Heart left ventricle (tissue), 13 donors: ENCODE measurements around the gene FYCO1.

Experiments used
- POLR2A ChIP-seq, 2 donors: fragments of 450-650 bp; IDR thresholded peaks; one replicate each; pipeline ENCODE4 v1.6.1; 2017; ENCODE audit warnings: antibody characterized with exemption in 2 of 2, mild to moderate bottlenecking in 2 of 2, moderate library complexity in 2 of 2
- TF ChIP-seq, protein P1 (sequence below), 12 donors: fragments of 200-600 bp; sonication (generic) in 4 of 12; IDR thresholded peaks; one replicate each; pipeline versions ENCODE4 v1.5.0 to v1.8.0; 2018 to 2022; ENCODE audit warnings: antibody characterized with exemption in 12 of 12, mild to moderate bottlenecking in 5 of 12
- donor health status: ischemic (EF 13 %, LVEDD 7.1; RV severe dilation, severe dysfunction).
- donor health status: DM: no; HTN: yes; CAD: no.
- donor health status: DM: no; HTN: no; CAD: no.
- donor health status: ischemic (EF 25% LVEDD 6.9; RV normal size, moderate dysfunction).
- donor health status: ischemic (EF 25% LVEDD 5.7; RV mildly dilated, moderate dysfunction).
- donor health status: ischemic (EF 35%, LVEDD 5.7; RV mildly dilated, moderate dysfunction).
- donor health status: nonischemic (EF 11% LVEDD 7.7; RV severe dilation, severe dysfunction).
- donor health status: DM: yes; HTN: yes; CAD: no.
- donor health status: PGD.
- donor health status: ischemic (EF 29% LVEDD 5.4; RV normal size, mild dysfunction).
- donor health status: nonischemic (EF 23%, LVEDD 6.1; RV moderate dilation, normal function).

DNA sequence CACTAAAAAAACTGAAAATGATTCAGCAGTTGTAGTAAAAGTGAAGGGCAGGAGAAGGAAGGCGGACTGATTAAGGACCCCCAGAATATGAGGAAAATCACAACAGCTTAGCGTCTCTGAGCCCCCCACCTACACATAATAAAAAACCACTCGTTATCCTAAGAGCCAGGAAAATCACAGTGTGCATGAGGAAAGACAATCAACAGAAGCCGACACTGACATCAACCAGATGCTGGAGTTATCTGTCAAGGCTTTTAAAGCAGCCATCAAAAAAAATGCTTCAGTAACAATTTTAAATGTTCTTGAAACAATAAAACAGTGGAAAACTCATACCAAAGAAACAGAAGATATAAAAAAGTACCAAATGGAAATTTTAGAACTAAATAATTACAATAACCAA is 62.0 kb downstream of the FYCO1 start:
- TF ChIP-seq, protein P1, sequence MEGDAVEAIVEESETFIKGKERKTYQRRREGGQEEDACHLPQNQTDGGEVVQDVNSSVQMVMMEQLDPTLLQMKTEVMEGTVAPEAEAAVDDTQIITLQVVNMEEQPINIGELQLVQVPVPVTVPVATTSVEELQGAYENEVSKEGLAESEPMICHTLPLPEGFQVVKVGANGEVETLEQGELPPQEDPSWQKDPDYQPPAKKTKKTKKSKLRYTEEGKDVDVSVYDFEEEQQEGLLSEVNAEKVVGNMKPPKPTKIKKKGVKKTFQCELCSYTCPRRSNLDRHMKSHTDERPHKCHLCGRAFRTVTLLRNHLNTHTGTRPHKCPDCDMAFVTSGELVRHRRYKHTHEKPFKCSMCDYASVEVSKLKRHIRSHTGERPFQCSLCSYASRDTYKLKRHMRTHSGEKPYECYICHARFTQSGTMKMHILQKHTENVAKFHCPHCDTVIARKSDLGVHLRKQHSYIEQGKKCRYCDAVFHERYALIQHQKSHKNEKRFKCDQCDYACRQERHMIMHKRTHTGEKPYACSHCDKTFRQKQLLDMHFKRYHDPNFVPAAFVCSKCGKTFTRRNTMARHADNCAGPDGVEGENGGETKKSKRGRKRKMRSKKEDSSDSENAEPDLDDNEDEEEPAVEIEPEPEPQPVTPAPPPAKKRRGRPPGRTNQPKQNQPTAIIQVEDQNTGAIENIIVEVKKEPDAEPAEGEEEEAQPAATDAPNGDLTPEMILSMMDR (IDR thresholded peaks at IDR 0.05), result no peak
- TF ChIP-seq POLR2A (IDR thresholded peaks at IDR 0.05), result no peak
